ENCODE measurements around the gene KRT85. TPM values are rescaled to one million over a fixed set of nuclear protein-coding genes. Genes with fewer than 3 reads are reported as not detected.

The KRT85 gene
- total RNA-seq, 1 donor from 2014 or later = not detected

- H3K4me3 ChIP-seq (ENCODE audit: low read depth, low read length) = no peak overlapping the region
- peak; percentile 86 for FAIRE-seq
- no peak for TF ChIP-seq CTCF (IDR thresholded peaks at IDR 0.05; ENCODE audit: insufficient read depth, low read length, severe bottlenecking)
- no peaks in the 10 kb centered on the region for H3K27me3 ChIP-seq (ENCODE audit: control insufficient read depth, insufficient read depth, low read length)
- no peaks in the 10 kb centered on the region for H3K36me3 ChIP-seq (ENCODE audit: control insufficient read depth, insufficient read depth, low read length)
- DNase-seq (ENCODE audit: low read depth) = peak; percentile 52
These were observed 56.5 kb downstream of the KRT85 start for GRCh38 chr12:52310622-52311284.

Other genes with a start within 250 kb of the KRT85 start
- gene KRT80, start 175.5 kb downstream of the KRT85 start, total RNA-seq = 14.7 and 66.4 TPM in 2 replicates
- gene KRT7, start 134.2 kb downstream of the KRT85 start, total RNA-seq = 532 and 895 TPM in 2 replicates
- 0.26 TPM in 2 replicates for gene KRT86, start 92.8 kb downstream of the KRT85 start, total RNA-seq
- gene KRT81, start 75.9 kb downstream of the KRT85 start, total RNA-seq = 0.13 and 0.26 TPM in 2 replicates
- gene KRT83, start 46.1 kb downstream of the KRT85 start, total RNA-seq = 0.13 TPM in 1 of 2 replicates, not detected in the other
- not detected in 2 replicates for gene KRT84, start 18.2 kb upstream of the KRT85 start, total RNA-seq
- not detected in 2 replicates for gene KRT82, start 38.9 kb upstream of the KRT85 start, total RNA-seq
- gene KRT75, start 66.9 kb upstream of the KRT85 start, total RNA-seq = 1.8 and 7.3 TPM in 2 replicates
- gene KRT6B, start 84.7 kb upstream of the KRT85 start, total RNA-seq = 287 and 1,881 TPM in 2 replicates
- gene KRT6C, start 106.3 kb upstream of the KRT85 start, total RNA-seq = 16.8 and 138 TPM in 2 replicates
- gene KRT6A, start 125.8 kb upstream of the KRT85 start, total RNA-seq = 13,929 and 17,192 TPM in 2 replicates
- 6,770 and 10,597 TPM in 2 replicates for gene KRT5, start 152.9 kb upstream of the KRT85 start, total RNA-seq
- gene KRT71, start 185.7 kb upstream of the KRT85 start, total RNA-seq = not detected in 2 replicates
- gene KRT74, start 206.4 kb upstream of the KRT85 start, total RNA-seq = 0.13 TPM in 1 of 2 replicates, not detected in the other
- not detected in 2 replicates for gene KRT72, start 234.0 kb upstream of the KRT85 start, total RNA-seq

All from bronchial epithelial cell (primary cell).